Fibroblast of skin of abdomen (primary cell): ENCODE data around the gene AGAP1.

Experiments
- DNase-seq: peaks from one replicate; pipeline ENCODE4 v3.0.0-alpha.2; 2013

The AGAP1 gene

DNA sequence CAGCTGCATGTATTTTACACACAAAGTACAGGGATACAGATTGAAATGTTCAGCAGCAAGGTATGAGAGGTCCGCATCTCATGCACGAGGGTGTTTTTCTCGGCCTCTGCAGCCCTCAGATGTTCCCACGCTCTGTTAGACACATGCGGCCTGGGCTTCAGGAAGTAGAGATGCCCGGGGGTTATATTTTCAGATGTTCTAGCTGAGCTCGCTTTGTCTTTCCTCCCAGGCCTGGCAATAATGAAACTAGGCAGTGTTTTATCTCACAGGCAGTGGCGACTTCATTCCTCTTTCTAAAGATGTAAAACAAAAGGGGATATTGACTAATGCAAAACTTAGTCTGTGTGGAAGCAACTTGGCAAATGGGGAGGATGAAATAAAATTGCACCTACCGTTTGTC, 483.6 kb downstream of the AGAP1 start:
- no peak for DNase-seq

DNA sequence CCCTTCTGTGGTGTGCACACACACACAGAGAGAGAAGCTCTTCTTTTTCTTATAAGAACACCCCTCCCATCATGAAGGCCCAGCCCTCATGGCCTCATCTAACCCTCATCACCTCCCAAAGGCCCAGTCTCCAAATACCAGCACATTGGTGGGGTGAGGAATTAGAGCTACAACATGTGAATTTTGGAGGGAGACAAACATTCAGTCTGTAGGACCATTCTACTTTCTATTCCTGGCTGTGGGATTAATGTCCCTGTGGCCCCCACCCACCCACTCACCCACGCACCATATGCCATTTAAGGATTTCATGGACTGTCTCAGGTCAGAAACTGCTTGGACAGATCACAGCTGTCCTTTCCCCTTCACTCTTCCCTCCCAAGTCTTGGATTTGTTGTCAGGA, 484.2 kb downstream of the AGAP1 start:
- DNase-seq: no peak

DNA sequence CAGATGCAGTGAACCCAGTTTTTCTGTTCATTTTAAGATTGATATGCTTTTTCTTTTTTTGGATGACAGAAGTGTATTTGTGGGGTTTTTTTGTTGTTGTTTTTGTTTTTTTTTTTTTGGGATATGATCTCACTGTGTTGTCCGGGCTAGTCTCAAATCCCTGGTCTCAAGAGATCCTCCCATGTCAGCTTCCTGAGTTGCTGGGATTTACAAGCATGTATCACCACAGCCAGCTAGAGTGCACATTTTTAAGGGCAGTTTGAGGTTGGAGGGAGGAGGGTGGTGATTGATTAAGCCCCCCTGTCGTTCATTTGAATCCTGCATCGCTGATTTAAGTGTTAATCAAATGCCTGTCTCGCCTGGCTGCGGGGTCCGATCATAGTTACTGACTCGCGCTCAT, 485.2 kb downstream of the AGAP1 start:
- no peak for DNase-seq

DNA sequence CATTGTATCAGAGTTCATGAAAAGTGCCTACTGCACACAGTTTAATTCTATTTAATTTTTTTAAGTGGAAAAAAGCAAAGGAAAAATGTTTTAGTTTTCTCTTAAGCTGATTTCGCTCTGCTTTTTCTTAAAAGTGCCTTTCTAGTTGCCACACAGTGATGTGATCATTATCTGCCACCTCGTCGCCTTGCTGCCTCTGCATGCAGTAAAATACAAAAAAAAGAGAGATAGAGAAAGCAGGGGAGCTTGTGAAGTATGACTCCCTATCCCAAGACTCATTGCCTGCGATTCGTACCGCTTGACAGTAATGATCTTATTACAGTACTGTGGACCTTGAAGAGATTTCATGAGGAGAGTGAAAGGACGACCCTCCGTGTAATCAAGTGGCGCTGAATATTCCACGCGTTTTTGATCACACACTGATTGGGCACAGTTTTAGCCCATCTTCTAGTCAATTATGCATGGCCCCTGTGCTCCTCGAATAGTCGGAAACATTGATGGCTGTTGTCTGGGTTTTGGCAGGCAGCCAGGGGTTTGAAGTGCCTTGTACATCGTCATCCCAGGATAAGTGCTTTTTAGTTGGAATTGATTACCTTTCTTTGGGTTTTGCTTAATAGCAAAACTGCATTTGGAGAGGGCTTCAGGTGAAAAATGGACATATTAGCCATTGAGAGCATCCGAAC, 486.1 kb downstream of the AGAP1 start:
- no peak for DNase-seq

DNA sequence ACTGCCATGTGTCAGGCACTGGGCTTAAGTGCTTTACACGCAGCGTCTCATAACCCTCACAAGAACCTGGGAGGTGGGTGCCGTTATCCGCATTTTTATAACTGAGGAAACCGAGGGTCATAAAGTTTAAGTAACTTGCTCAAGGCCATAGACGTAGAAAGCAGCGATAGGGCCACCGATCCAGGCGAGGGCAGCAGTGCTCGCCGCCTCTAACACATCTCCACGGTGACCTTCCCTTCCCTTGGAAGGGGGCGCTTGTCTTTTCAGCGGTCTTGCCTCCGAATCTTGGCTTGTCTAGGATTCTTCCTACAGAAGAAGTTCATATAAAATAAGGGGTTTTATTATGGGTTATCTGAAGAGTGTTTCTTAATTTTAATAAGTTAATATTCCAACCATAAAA, 487.8 kb downstream of the AGAP1 start:
- DNase-seq: no peak

DNA sequence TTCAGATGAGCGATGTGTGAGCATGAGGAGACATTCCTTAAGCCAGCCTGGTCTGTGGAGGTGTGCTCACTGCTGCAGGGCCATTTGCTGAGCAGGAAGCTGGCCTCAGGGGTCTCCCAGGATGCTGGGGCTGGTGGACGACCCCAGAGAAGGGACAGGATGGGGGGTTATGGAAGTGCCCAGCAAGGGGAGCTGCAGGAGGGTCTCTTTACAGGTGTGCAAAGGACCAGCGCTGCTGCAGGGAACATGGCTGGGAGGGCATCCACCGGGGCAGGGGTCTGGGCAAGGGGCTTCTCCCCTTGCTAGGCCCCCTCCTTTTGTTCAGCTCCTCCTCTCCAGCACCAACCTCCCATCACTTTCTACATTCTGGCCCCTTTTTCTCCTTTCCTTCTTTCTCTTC, 489.2 kb downstream of the AGAP1 start:
- no peak for DNase-seq

DNA sequence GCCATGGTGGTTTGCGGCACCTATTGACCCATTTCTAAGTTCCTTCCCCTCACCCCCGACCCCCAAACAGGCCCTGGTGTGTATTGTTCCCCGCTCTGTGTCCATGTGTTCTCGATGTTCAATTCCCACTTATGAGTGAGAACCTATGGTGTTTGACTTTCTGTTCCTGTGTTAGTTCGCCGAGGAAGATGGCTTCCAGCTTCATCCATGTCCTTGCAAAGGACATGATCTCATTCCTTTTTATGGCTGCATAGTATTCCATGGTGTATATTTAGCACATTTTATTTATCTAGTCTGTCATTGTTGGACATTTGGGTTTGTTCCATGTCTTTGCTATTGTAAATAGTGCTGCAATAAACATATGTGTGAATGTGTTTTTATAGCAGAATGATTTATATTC, 490.7 kb downstream of the AGAP1 start:
- no peak for DNase-seq

DNA sequence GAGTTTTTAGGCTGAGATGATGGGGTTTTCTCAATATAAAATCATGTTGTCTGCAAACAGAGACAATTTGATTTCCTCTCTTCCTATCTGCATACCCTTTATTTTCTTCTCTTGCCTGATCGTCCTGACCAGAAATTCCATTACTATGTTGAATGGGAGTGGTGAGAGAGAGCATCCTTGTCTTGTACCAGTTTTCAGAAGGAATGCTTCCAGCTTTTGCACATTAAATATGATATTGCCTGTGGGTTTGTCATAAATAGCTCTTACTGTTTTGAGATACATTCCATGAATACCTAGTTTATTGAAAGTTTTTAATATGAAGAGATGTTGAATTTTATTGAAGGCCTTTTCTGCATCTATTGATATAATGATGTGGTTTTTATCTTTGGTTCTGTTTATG, 492.5 kb downstream of the AGAP1 start:
- no peak for DNase-seq

DNA sequence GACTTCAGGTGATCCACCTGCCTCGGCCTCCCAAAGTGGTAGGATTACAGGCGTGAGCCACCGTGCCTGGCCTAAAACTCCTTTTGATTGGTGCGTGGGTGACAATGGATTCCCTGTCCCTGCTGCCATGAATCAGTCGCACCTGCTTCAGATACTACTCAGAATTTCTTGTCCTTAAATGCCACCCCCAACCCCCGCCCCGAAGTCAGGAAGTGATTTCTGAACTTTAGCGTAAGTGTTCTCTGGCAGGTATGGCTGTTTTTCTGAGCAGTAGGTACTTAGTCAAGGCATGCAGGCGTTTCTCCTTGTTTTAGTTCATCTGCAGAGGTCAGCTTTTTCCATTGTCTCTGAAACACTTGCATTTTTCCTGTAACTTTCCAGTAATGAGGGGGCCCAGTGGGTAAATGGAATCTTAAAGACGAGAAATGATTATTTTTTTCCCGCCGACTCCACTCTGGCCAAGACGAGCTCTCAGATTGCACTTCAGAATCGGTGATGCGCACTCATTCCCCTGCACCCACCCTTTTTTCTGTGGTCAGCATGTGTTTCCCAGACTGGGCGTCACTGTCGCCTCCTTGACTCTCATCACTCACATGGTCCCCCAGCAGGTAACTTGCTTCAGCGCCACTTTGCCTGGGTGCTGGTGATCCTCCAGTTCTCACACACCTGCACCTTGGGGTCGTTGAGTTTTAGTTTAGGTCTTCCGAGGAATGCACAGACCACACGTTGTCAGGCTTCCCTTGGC, 494.6 kb downstream of the AGAP1 start:
- no peak for DNase-seq

DNA sequence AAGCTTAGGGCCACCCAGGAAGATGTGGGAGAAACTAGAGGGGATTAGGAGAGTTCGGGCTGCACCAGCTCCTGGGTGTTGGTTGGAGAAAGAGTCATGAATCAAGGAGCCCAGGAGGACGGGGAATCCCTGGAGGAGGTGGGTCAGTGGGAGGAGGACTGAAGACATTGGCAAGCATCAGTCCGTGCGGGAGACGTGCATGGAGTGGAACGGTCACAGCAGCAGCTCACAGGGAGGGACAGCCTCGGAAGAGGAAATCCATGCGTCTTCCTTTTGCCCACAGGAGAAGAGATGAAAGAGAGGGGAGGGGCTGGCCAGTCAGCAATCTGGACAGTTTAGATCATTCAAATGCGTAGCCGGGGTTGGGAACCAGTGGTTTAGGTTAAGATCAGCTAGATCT, 495.7 kb downstream of the AGAP1 start:
- DNase-seq: no peak

DNA sequence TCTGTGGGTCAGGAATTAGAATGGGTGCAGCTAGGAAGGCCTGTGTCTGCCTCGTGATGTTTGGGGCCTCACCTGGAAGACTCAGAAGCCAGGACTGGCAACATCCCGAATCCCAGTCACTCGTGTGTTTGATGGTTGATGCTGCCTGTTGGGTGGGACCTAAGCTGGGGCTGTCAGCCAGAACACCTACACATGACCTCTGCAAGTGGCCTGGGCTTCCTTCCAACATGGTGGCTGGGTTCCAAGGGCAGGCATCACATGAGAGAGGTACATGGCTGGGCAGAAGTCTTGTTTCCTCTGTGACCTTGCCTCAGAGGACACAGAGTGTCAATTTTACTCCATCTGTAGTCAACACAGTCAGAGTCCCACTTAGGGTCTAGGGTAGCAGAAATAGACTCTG, 496.5 kb downstream of the AGAP1 start:
- DNase-seq: no peak

DNA sequence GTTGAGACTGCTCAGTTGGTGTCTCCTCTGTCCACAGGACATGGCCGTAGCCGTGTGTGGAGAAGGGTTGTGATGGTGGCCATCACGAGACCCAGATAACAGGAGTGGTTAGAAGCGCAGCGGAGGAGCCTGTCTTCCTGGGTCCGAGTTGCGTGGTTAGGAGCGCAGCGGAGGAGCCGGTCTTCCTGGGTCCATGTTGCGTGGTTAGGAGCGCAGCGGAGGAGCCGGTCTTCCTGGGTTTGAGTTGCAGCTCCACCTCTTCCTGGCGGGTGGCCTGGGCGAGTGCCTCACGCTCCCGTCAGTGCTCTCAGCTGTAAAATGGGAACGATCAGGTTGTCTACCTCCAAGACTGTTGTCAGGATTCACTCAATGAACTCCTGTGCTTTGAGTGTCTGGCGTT, 498.2 kb downstream of the AGAP1 start:
- DNase-seq: no peak

DNA sequence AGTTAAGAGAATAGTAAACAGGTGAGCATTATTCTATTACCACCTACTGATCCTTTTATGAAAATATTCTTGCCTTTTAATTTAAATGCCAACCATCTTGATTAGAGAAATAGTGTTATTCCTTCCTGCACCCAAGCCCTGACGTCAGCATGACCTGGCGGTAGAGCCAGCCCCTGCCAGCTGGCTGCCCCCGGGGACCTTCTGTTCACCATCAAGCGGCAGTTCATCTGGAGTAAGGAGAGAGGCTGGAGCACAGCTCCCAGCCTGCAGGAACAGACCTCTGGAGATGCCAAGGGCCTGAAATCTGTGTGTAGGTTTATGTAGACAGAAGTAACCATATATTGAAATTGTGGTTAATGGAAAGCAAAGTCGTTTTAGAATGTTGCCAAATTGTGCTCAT, 502.6 kb downstream of the AGAP1 start:
- no peak for DNase-seq

DNA sequence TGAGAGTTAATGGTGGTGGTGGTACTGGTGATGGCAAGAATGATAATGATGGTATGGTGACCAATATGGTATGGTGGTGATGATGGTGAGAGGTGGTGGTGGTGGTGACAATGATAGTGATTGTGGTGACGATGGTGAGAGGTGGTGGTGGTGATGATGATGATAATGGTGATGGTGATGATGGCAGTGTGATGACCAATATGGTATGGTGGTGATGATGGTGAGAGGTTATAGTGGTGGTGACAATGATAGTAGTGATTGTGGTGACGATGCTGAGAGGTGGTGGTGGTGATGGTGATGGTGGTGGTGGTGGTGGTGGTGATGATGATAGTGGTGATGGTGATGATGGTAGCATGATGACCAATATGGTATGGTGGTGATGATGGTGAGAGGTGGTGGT, 505.2 kb downstream of the AGAP1 start:
- DNase-seq: no peak

DNA sequence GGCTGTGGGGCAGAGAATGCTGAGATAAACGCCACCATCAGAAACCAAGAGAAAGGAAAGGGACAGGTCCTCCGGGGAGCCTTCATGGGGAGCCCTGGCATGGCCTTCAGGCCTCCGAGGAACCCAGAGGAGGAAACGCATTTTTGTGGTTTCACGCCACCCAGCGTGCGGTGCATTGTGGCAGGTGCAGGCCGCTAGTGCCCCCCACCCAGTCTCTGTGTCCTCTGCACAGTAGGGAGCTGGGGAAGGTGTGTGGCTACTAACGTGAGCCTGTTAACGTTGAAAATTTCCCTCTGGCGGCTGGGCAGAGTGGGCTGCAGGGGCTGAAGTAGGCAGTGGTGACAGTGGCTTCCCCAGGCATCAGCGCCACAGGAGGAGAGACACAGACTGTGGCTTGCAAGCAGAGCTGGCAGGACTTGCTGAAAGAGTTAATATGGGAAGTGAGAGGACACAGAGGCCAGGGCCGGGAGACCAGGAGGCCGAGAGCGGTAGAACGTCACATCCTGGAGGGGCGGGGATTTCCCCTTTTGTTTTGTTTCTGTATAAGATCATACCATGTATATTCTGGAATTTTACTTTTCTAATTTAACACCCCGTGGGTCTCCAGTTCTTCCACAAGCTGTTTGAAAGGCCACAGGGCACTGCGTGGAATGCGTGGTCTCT, 507.5 kb downstream of the AGAP1 start:
- no peak for DNase-seq

DNA sequence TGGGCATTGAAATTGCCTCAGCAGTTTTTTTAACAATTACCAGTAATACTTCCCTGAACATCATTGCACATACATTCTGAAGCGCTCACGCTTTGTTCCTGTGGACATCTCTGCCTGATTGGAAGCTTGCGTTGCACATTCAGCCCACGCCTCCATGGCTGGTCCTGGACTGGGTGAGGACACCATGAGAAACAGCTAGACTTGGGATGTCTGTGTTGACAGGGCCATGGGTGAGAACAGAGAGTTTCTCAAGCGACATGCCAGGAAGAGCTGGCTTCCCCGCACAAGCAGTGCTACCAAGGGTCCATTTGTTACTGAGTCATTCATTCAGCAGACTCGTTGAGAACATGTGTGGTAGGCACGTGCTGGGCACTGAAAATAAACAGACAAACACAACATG, 508.0 kb downstream of the AGAP1 start:
- no peak for DNase-seq

DNA sequence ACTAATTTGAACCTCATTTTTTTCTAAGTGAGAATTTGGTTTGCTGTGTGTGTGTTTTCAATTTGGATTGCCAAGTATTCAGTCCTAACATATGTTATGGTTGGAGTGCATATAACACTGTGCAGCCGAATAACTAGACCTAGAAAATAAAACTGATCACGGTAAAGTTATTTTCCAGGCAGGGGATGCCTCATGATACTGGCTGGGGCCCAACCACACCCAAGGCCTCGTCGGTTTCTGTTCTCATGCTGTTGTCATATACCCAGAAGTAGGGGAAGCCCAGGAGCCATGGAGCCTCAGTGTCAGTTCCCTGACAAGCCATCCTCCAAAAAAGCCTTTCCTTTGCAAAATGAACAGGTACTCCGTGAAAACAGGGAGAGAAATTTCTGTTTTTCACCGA, 514.2 kb downstream of the AGAP1 start:
- peak; percentile 8 for DNase-seq

DNA sequence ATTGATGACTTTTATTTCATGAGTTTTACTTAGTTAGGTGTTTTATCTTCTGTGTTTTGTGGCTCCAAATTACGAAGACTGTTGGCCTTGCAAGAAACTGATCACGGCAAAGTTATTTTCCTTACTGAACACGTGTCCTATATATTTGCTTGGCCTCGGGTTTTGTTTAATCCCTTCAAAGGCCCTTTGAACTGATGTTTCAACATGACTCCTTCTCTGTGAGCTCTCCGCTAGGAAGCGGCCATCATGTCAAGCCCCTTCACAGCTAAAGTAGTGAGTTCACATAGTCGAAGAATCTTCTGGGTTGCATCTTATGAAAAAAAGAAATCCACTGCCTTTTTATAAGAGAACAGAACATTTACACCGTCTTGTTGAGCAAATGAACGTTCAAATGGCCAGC, 515.0 kb downstream of the AGAP1 start:
- no peak for DNase-seq

DNA sequence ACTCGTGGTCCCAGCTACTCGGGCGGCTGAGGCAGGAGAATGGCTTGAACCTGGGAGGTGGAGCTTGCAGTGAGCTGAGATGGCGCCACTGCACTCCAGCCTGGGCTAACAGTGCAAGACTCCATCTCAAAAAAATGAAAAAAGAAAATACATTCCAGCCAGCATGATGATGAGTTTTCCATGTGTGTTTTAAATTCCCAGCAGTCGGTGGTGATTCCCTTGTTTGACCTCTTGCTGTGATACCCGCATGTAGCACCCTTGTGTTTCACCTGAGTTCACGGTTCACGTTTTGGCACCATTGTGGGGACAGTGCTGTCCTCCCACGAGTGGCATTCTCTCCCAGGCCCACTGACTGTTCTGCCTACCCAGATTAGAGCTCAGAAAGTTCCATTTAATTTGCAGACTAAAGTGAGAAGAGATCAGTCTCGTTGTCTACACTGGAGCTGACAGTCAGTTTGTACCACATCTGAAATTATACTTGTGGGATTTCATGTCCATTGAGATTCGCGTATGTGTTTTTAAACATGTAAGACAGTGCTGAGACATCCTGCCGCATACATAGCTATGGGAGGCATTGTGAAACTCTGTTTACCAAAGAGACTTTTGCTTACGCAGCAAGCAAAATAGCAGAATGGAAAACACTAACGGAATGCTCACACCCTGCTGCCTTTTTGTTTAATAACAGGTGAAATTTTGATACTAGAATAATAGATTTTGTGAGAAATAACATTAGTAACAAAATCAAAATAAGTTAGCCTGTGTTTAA, 517.3 kb downstream of the AGAP1 start:
- DNase-seq: no peak

DNA sequence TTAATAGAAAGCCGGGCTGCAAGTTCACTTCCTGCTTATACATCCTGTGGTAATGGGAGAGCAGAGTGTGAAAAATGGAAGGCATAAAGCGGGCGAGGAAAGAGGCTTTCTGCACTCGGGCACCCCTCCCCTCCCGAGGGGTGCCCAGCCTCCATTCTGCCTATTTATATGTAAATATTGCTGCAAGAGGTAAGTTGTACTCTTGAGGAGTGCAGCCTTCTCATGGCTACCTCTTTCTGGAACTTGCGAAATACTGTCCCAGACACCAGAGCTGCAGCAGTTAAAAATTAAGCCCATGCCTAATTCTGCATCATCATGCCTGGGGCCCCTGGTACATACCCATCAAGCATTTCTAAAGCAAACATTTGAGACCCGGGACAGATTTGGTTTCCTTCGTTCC, 518.3 kb downstream of the AGAP1 start:
- DNase-seq: no peak

DNA sequence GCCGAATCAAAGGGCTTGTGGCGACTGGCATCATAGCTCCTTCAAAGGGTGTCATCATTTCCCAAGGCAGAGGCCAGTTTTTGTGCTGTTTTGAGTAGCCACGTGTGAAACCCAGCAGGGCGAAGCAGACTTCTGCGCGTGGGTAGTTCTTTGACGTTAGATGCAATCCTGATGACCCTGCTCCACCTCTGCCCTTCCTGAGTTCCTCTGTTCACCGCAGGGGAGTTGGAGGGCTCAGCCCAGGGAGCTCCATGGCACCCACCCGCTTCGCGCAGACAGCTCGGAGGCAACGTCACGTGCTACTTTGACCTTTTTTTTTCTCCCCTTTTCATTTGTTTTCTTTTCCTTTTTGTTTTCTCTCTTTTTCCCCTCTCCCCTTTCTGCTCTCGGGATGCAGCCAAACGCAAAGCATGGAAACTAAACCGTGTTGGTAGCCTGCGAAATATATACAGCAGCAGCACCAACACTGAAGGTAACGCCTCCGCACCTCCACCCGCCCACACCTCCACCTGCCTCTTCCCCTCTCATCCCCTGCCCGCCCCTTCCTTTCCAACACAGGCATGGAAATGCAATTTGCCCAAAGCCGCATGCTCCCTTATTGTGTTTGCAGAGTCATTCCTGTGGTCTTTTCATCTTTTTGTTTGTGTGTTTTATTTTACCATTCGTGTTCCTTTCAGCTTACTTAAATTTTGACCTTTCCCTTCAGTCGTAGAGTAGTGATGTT, 520.7 kb downstream of the AGAP1 start:
- DNase-seq: no peak

DNA sequence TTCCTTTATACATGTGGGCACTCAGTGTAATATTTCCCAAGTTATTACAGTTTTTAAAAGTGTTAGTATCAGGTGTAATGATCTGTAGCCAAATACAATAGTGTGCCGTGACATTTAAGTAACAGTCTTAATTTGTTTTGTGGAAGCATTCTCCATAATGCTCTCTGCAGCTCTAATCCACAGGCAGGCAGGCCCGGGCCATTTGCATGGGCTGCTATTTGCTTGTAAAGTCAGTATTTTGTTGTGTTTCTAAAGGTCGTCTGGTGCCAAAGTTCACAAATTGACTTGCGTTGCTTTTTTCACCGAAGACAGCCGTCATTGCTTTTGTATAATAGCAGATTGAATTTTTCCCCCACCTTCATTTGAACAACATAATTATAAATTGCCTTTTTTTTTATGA, 521.3 kb downstream of the AGAP1 start:
- no peak for DNase-seq

DNA sequence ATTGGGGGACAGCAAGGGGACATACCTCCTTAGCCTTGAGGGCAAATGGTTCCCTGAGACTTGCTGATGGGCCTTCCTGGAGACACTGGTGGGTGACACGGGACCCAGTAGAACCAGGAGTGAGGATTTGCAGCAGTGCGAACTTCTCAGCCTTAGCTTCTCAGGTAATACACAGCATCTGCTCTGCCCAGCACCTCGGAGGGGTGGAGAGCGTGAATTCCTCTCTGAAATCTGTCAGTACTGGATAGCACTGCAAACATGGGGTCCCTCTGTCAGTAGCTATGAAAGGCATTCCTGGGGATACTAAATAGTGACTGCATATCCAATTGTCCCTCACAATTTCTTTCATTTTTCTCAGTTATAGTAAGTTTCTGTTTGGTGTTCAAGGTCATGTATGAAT, 522.7 kb downstream of the AGAP1 start:
- DNase-seq: no peak
